Measurements from ENCODE around the gene PRSS57. TPM values are rescaled to one million over a fixed set of nuclear protein-coding genes. Genes with fewer than 3 reads are reported as not detected.
"Not testable (repeated sequence)": the region's sequence is repeated elsewhere in the genome, so short reads cannot be mapped to it uniquely, and the experiment has no call there.

PRSS57 gene
- total RNA-seq, 2 experiments from 2014 or later, result not detected

- H3K36me3 ChIP-seq (ENCODE audit: insufficient read depth, low read length), result no peaks in the 10 kb centered on the region
- no peak for DNase-seq
- no peak overlapping the region for H3K4me3 Mint-ChIP-seq
- no peak overlapping the region for H3K4me3 ChIP-seq (ENCODE audit: low read length)
- H3K27ac ChIP-seq (ENCODE audit: low read depth in 1 of 2, low read length in 2 of 2), result no peak overlapping the region
- no peaks in the 10 kb centered on the region for H3K36me3 Mint-ChIP-seq (ENCODE audit: low read depth)
- peaks cover 6% of the 10 kb centered on the region for H3K4me1 Mint-ChIP-seq (ENCODE audit: low read depth)
- H3K27me3 Mint-ChIP-seq, result peaks cover 5% of the 10 kb centered on the region
- H3K27me3 ChIP-seq (ENCODE audit: control insufficient read depth in 1 of 2, insufficient read depth in 2 of 2, low read length in 2 of 2), result no peaks in the 10 kb centered on the region
- no peak for ATAC-seq (ENCODE audit: poor library complexity)
- H3K27ac Mint-ChIP-seq, result no peak overlapping the region
- intact Hi-C loops (cut with DNase I, micrococcal nuclease), result no loop called here
- H3K9me3 ChIP-seq (ENCODE audit: control insufficient read depth in 1 of 2, insufficient read depth in 1 of 2, low read length in 2 of 2), result no peaks in the 10 kb centered on the region
- POLR2A ChIA-PET, result no interaction called here
- no peaks in the 10 kb centered on the region for H3K9me3 Mint-ChIP-seq
- TF ChIP-seq CTCF (IDR thresholded peaks at IDR 0.05), result no peak
- H3K4me1 ChIP-seq (ENCODE audit: insufficient read depth, low read length), result peaks cover 19% of the 10 kb centered on the region
- CTCF ChIA-PET, result no interaction called here
Measured at GRCh38 chr19:729965-730668, 34.9 kb upstream of the PRSS57 start.

- H3K27ac Mint-ChIP-seq; H3K9me3 Mint-ChIP-seq; H3K27me3 ChIP-seq (ENCODE audit: control insufficient read depth in 1 of 2, insufficient read depth in 2 of 2, low read length in 2 of 2); H3K4me3 Mint-ChIP-seq; H3K36me3 ChIP-seq (ENCODE audit: insufficient read depth, low read length); ATAC-seq (ENCODE audit: poor library complexity); POLR2A ChIA-PET; CTCF ChIA-PET; H3K4me3 ChIP-seq (ENCODE audit: low read length); H3K36me3 Mint-ChIP-seq (ENCODE audit: low read depth); intact Hi-C loops (cut with DNase I, micrococcal nuclease); DNase-seq; H3K27ac ChIP-seq (ENCODE audit: low read depth in 1 of 2, low read length in 2 of 2); H3K27me3 Mint-ChIP-seq; H3K4me1 Mint-ChIP-seq (ENCODE audit: low read depth); H3K9me3 ChIP-seq (ENCODE audit: control insufficient read depth in 1 of 2, insufficient read depth in 1 of 2, low read length in 2 of 2): not testable (repeated sequence)
- H3K4me1 ChIP-seq (ENCODE audit: insufficient read depth, low read length), result peaks cover 19% of the 10 kb centered on the region
Measured at GRCh38 chr19:729564-729963, 34.3 kb upstream of the PRSS57 start.

- H3K4me3 ChIP-seq (ENCODE audit: low read length), result no peak overlapping the region
- ATAC-seq (ENCODE audit: poor library complexity) (no peak), DNase-seq (no peak)
- Mint-ChIP-seq H3K36me3 (ENCODE audit: low read depth) (no peaks in the 10 kb centered on the region), H3K27ac (no peak overlapping the region), H3K4me1 (ENCODE audit: low read depth) (no peaks in the 10 kb centered on the region), H3K9me3 (no peaks in the 10 kb centered on the region), H3K27me3 (peaks cover 16% of the 10 kb centered on the region), H3K4me3 (no peak overlapping the region)
- intact Hi-C loops (cut with DNase I, micrococcal nuclease), result no loop called here
- H3K36me3 ChIP-seq (ENCODE audit: insufficient read depth, low read length), result no peaks in the 10 kb centered on the region
- no peaks in the 10 kb centered on the region for H3K27me3 ChIP-seq (ENCODE audit: control insufficient read depth in 1 of 2, insufficient read depth in 2 of 2, low read length in 2 of 2)
- peaks cover 0 to 4% of the 10 kb centered on the region in 2 experiments for H3K9me3 ChIP-seq (ENCODE audit: control insufficient read depth in 1 of 2, insufficient read depth in 1 of 2, low read length in 2 of 2)
- H3K27ac ChIP-seq (ENCODE audit: low read depth in 1 of 2, low read length in 2 of 2), result no peak overlapping the region
- H3K4me1 ChIP-seq (ENCODE audit: insufficient read depth, low read length), result peaks cover 4% of the 10 kb centered on the region
- CTCF ChIA-PET, result no interaction called here
- POLR2A ChIA-PET, result no interaction called here
- no peak for TF ChIP-seq CTCF (IDR thresholded peaks at IDR 0.05)
Measured at GRCh38 chr19:728011-728410, 32.8 kb upstream of the PRSS57 start.
